NB4 (cell line): ENCODE results near the gene FGF19.

Source experiments
- CTCF ChIP-seq: IDR thresholded peaks from one replicate; pipeline ENCODE4 v1.5.1; 2012; ENCODE audit warnings: low read depth, low read length
- POLR2A ChIP-seq: IDR thresholded peaks from 2 replicates; pipeline ENCODE4 v1.6.1; 2011; ENCODE audit warnings: mild to moderate bottlenecking; ENCODE audit not compliant: insufficient read length; ENCODE audit errors: extremely low read depth

GRCh38 chr11:69686452-69686851 is 17.4 kb downstream of the FGF19 start:
- TF ChIP-seq POLR2A = no peak
- no peak for TF ChIP-seq CTCF
